Type B pancreatic cell (in vitro differentiated cells): ENCODE measurements around the gene NEUROD2. TPM values are rescaled to one million over a fixed set of nuclear protein-coding genes. Genes with fewer than 3 reads are reported as not detected.

Experiments used
- DNase-seq: peaks from one replicate; pipeline ENCODE4 v3.0.0; 2021; ENCODE audit warnings: mixed read lengths; ENCODE audit not compliant: unreplicated experiment; ENCODE audit errors: extremely low spot score
- H3K27ac Mint-ChIP-seq: 2 replicates; pipeline ENCODE4 v1.8.0; 2021; ENCODE audit warnings: mild to moderate bottlenecking, mixed read lengths
- H3K27me3 Mint-ChIP-seq: 2 replicates; pipeline ENCODE4 v1.8.0; 2021; ENCODE audit warnings: mixed read lengths
- H3K36me3 Mint-ChIP-seq: 2 replicates; pipeline ENCODE4 v1.8.0; 2021; ENCODE audit warnings: mixed read lengths
- H3K4me1 Mint-ChIP-seq: one replicate; pipeline ENCODE4 v1.8.0; 2021; ENCODE audit warnings: mixed read lengths; ENCODE audit not compliant: unreplicated experiment
- H3K4me3 Mint-ChIP-seq: 2 replicates; pipeline ENCODE4 v1.8.0; 2021; ENCODE audit warnings: mild to moderate bottlenecking, mixed read lengths
- H3K9me3 Mint-ChIP-seq: 2 replicates; pipeline ENCODE4 v1.8.0; 2021; ENCODE audit warnings: mixed read lengths
- total RNA-seq: library from RNA; stranded (reverse); gene quantifications from 2 replicates; pipeline ENCODE4 v1.2.1, GENCODE V29; 2021; ENCODE audit warnings: low replicate concordance
- TF ChIP-seq, protein P1 (sequence below): fragments of 200-600 bp; sonication (generic); conservative IDR thresholded peaks from 2 replicates; pipeline ENCODE4 v1.5.0; 2021; ENCODE audit warnings: antibody characterized with exemption, mild to moderate bottlenecking

The NEUROD2 gene
- total RNA-seq, 1 donor from 2014 or later: not detected

DNA sequence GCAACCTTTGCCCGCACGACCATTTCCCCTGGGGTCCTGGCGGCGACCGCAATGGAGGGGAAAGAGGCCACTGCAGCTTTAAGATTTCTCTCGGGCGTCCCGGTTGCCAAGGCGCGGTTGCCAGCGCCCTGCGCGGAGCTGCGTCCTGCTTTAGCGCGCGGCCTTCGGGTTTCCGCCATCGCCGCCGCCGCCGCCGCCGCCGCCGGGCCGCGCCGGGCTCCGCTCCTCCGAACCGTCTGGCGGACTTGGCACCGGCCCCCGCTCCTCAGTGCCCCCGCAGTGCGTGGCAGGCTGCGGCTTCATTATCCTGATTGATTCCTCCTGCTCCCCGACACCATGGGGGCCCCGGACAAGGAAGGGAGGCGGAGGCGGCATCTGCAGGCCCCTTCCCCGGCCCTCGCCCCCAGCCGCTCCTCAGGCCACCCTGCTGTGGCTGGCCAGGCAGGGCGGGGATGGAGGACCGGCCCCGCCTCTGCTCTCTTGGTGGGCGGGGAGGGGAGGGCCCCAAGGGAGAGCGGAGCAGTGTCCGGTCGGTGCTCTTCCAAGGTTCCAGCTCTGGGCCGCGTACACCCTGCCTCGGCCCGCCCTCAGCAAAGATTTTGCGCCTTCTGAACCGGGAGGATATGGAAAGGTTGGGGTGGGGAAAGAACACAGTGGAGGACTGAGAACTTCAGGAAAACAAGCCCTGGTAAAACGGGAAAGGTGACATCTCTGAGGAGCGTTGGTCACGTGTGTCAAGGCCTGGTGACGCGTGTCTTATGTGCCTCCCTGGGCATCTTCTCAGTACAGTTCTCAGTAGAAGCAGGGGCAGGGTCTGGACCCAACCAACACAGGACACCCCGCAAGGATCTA, 34.0 kb downstream of the NEUROD2 start:
- peaks cover 19% of the 10 kb centered on the region for H3K27me3 Mint-ChIP-seq
- H3K4me1 Mint-ChIP-seq: peaks cover 10% of the 10 kb centered on the region
- DNase-seq: no peak
- TF ChIP-seq, protein P1, sequence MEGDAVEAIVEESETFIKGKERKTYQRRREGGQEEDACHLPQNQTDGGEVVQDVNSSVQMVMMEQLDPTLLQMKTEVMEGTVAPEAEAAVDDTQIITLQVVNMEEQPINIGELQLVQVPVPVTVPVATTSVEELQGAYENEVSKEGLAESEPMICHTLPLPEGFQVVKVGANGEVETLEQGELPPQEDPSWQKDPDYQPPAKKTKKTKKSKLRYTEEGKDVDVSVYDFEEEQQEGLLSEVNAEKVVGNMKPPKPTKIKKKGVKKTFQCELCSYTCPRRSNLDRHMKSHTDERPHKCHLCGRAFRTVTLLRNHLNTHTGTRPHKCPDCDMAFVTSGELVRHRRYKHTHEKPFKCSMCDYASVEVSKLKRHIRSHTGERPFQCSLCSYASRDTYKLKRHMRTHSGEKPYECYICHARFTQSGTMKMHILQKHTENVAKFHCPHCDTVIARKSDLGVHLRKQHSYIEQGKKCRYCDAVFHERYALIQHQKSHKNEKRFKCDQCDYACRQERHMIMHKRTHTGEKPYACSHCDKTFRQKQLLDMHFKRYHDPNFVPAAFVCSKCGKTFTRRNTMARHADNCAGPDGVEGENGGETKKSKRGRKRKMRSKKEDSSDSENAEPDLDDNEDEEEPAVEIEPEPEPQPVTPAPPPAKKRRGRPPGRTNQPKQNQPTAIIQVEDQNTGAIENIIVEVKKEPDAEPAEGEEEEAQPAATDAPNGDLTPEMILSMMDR: no peak
- H3K36me3 Mint-ChIP-seq: peaks cover 11% of the 10 kb centered on the region
- H3K4me3 Mint-ChIP-seq: peak overlapping the region; percentile 97
- H3K27ac Mint-ChIP-seq: peak overlapping the region; percentile 95
- H3K9me3 Mint-ChIP-seq: peaks cover 8% of the 10 kb centered on the region

DNA sequence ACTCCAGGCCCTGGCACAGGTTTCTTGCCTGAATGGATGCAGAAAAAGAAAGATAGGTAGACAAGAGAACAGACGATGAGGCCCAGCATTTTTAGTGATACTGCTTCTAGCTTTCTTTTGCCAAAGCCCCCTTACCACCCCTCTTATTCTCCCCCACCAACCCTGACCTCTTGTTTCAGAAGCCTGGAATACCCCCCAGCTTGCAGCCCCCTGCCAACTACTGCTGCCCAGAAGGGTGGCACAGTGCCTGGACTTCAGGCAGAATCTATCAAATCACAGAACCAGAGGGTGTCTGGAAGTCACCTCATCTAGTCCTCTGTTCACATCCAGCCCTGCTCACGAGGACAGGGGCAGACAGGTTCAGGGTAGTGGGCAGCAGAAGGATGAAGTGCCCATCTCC, 35.6 kb downstream of the NEUROD2 start:
- peak overlapping the region; percentile 29 for H3K4me3 Mint-ChIP-seq
- DNase-seq: no peak
- H3K27me3 Mint-ChIP-seq: peaks cover 13% of the 10 kb centered on the region
- H3K36me3 Mint-ChIP-seq: peaks cover 15% of the 10 kb centered on the region
- H3K9me3 Mint-ChIP-seq: peaks cover 8% of the 10 kb centered on the region
- no peak overlapping the region for H3K27ac Mint-ChIP-seq
- TF ChIP-seq, protein P1: no peak
- peaks cover 10% of the 10 kb centered on the region for H3K4me1 Mint-ChIP-seq

- Mint-ChIP-seq H3K4me1 (peaks cover 10% of the 10 kb centered on the region), H3K4me3 (no peak overlapping the region), H3K27ac (no peak overlapping the region), H3K9me3 (peaks cover 8% of the 10 kb centered on the region), H3K36me3 (peaks cover 22% of the 10 kb centered on the region), H3K27me3 (peaks cover 3% of the 10 kb centered on the region)
- DNase-seq: no peak
- TF ChIP-seq, protein P1: no peak
These were observed 38.6 kb downstream of the NEUROD2 start for GRCh38 chr17:39569126-39569525.

DNA sequence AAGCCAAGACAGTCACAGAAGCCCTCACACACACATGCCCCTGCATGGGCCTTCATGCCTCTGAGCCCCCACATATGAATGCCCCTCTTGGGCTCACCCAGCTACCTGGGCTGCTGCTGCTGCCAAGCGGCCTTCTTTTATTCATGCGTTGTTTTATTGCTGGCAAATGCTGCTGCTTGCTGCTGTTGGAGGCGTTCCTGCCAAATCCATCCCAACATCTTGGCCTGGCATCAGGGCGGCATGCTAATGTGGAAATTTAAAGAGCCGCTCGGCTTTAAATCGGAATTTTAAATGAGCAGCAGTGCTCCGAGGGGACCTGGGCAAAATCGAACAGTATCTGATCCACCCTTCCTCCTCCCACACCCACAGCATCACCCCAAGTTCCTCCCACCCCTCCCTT, 39.0 kb downstream of the NEUROD2 start:
- Mint-ChIP-seq H3K27ac (no peak overlapping the region), H3K9me3 (peaks cover 8% of the 10 kb centered on the region), H3K36me3 (peaks cover 22% of the 10 kb centered on the region), H3K27me3 (no peaks in the 10 kb centered on the region), H3K4me1 (peaks cover 11% of the 10 kb centered on the region), H3K4me3 (no peak overlapping the region)
- no peak for DNase-seq
- TF ChIP-seq, protein P1: no peak

DNA sequence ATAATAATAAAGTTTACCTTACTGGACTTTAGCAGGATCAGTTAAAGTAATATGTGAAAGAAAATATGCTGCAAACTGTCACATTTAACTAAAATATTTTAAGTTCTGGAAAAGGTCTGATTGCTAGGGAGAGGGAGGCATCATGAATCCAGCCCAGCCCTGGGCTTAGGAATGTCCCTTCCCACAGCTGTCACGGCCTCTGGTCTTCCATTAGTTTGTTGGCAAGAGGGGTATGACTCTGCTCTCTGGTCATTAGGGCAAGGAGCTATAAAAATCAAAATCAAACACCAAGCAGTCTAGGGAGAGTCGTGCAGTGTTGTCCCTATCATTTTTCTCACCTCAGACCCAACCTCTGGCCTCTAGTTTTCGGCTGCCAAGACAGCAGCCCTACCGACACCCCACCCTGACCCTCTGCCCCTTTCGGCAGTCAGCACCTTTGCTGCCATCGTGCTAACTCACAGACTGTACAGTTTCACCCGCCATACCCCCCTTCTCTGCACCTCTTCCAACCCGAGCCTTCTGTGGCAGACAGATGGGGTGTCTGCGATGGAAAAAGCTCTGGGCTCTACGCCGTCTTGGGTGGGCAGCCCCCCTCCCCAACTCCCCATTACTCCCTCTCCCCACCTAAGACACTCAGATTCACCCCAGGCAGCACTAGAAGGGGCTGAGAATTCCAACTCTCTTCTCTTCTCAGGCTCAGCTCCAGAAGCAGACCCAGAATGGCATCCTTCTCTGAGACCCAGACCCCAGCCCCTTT, 41.4 kb downstream of the NEUROD2 start:
- Mint-ChIP-seq H3K36me3 (peaks cover 19% of the 10 kb centered on the region), H3K27me3 (no peaks in the 10 kb centered on the region), H3K9me3 (peaks cover 3% of the 10 kb centered on the region), H3K4me1 (peaks cover 15% of the 10 kb centered on the region), H3K27ac (no peak overlapping the region), H3K4me3 (no peak overlapping the region)
- TF ChIP-seq, protein P1: no peak
- DNase-seq: no peak
